Activated naive CD8-positive, alpha-beta T cell treated with anti-CD3 and anti-CD28 coated beads, Interleukin-2, amount 50 U/mL, for 24 hours (primary cell): Measurements from ENCODE around the gene INSIG1.

ENCODE experiments used
- ATAC-seq: fragments of 150-1000 bp; cut with Tn5 transposase; one replicate; pipeline ENCODE4 v1.10.0; 2021
- DNase-seq: peaks from one replicate; pipeline ENCODE4 v3.0.0; 2021
- H3K27ac Mint-ChIP-seq: one replicate; pipeline ENCODE4 v1.8.0; 2021; ENCODE audit warnings: mild to moderate bottlenecking, mixed read lengths
- H3K27me3 Mint-ChIP-seq: one replicate; pipeline ENCODE4 v1.8.0; 2021; ENCODE audit warnings: mixed read lengths
- H3K36me3 Mint-ChIP-seq: one replicate; pipeline ENCODE4 v1.8.0; 2021; ENCODE audit warnings: low read depth, mixed read lengths
- H3K4me1 Mint-ChIP-seq: one replicate; pipeline ENCODE4 v1.8.0; 2021; ENCODE audit warnings: mixed read lengths
- H3K4me3 Mint-ChIP-seq: one replicate; pipeline ENCODE4 v1.8.0; 2021; ENCODE audit warnings: mild to moderate bottlenecking, moderate library complexity, mixed read lengths
- H3K9me3 Mint-ChIP-seq: one replicate; pipeline ENCODE4 v1.8.0; 2021; ENCODE audit warnings: mixed read lengths

Gene INSIG1

GRCh38 chr7:155358948-155359712 lies 61.5 kb downstream of the INSIG1 start:
- no peaks in the 10 kb centered on the region for H3K36me3 Mint-ChIP-seq
- no peak for ATAC-seq
- H3K4me3 Mint-ChIP-seq = no peak overlapping the region
- H3K4me1 Mint-ChIP-seq = peaks cover 10% of the 10 kb centered on the region
- H3K27me3 Mint-ChIP-seq = peaks cover 26% of the 10 kb centered on the region
- no peak overlapping the region for H3K27ac Mint-ChIP-seq
- no peaks in the 10 kb centered on the region for H3K9me3 Mint-ChIP-seq
- no peak for DNase-seq
